H9 (cell line): Measurements from ENCODE around the gene ZFP36L1. TPM values are rescaled to one million over a fixed set of nuclear protein-coding genes. Genes with fewer than 3 reads are reported as not detected.

Experiments
- DNase-seq: peaks from one replicate; pipeline ENCODE4 v3.0.0-alpha.2; 2017
- H2AFZ ChIP-seq: one replicate; pipeline ENCODE4 v1.6.1; 2013; ENCODE audit warnings: mild to moderate bottlenecking, low read length, control low read depth, moderate library complexity
- H2AK5ac ChIP-seq: 2 replicates; pipeline ENCODE4 v1.6.1; 2013; ENCODE audit warnings: low read length, control low read depth, mixed read lengths; ENCODE audit not compliant: insufficient read length
- H2BK120ac ChIP-seq: one replicate; pipeline ENCODE4 v1.6.1; 2013; ENCODE audit warnings: low read depth, mild to moderate bottlenecking, low read length, control low read depth, inconsistent platforms; ENCODE audit not compliant: poor library complexity, severe bottlenecking
- H2BK12ac ChIP-seq: 2 replicates; pipeline ENCODE4 v1.6.1; 2013; ENCODE audit warnings: low read length, control low read depth, mixed read lengths, low read depth; ENCODE audit not compliant: insufficient read length
- H2BK15ac ChIP-seq: 2 replicates; pipeline ENCODE4 v1.6.1; 2013; ENCODE audit warnings: low read depth, low read length, control low read depth
- H2BK20ac ChIP-seq: one replicate; pipeline ENCODE4 v1.6.1; 2013; ENCODE audit warnings: low read depth, mild to moderate bottlenecking, low read length, control low read depth, inconsistent platforms; ENCODE audit not compliant: poor library complexity, severe bottlenecking
- H2BK5ac ChIP-seq: 2 replicates; pipeline ENCODE4 v1.6.1; 2013; ENCODE audit warnings: low read length, control low read depth, mixed read lengths; ENCODE audit not compliant: insufficient read length
- H3K14ac ChIP-seq: 2 replicates; pipeline ENCODE4 v1.6.1; 2013; ENCODE audit warnings: low read length, control low read depth; ENCODE audit not compliant: insufficient read depth
- H3K18ac ChIP-seq: 2 replicates; pipeline ENCODE4 v1.6.1; 2013; ENCODE audit warnings: low read depth, mild to moderate bottlenecking, mixed read lengths, low read length, control low read depth; ENCODE audit not compliant: insufficient read length
- H3K23ac ChIP-seq: 2 replicates; pipeline ENCODE4 v1.6.1; 2013; ENCODE audit warnings: low read length, control low read depth, mixed read lengths, low read depth; ENCODE audit not compliant: insufficient read length
- H3K23me2 ChIP-seq: 2 replicates; pipeline ENCODE4 v1.6.1; 2013; ENCODE audit warnings: low read depth, mild to moderate bottlenecking, mixed read lengths, low read length, control low read depth; ENCODE audit not compliant: insufficient read length, poor library complexity, severe bottlenecking
- H3K27ac ChIP-seq: 2 replicates; pipeline ENCODE4 v1.5.1; 2013; ENCODE audit warnings: low read length, control low read depth, mixed read lengths, low read depth; ENCODE audit not compliant: insufficient read length
- H3K27me3 ChIP-seq: 2 replicates; pipeline ENCODE4 v1.6.1; 2013; ENCODE audit warnings: low read length, control low read depth, inconsistent platforms; ENCODE audit not compliant: insufficient read depth
- H3K4ac ChIP-seq: 2 replicates; pipeline ENCODE4 v1.6.1; 2013; ENCODE audit warnings: low read depth, mild to moderate bottlenecking, control low read depth, inconsistent platforms, low read length, moderate library complexity
- H3K4me1 ChIP-seq: 2 replicates; pipeline ENCODE4 v1.6.1; 2013; ENCODE audit warnings: low read length, control low read depth, inconsistent platforms; ENCODE audit not compliant: insufficient read depth
- H3K4me2 ChIP-seq: 2 replicates; pipeline ENCODE4 v1.6.1; 2013; ENCODE audit warnings: low read length, control low read depth, mixed read lengths; ENCODE audit not compliant: insufficient read length, insufficient read depth
- H3K56ac ChIP-seq: 2 replicates; pipeline ENCODE4 v1.6.1; 2013; ENCODE audit warnings: low read depth, mild to moderate bottlenecking, mixed read lengths, low read length, control low read depth; ENCODE audit not compliant: insufficient read length
- H3K79me1 ChIP-seq: 2 replicates; pipeline ENCODE4 v1.6.1; 2013; ENCODE audit warnings: low read depth, mild to moderate bottlenecking, moderate library complexity, low read length, control low read depth, inconsistent platforms; ENCODE audit not compliant: insufficient read depth, poor library complexity, severe bottlenecking
- H3K79me2 ChIP-seq: 2 replicates; pipeline ENCODE4 v1.6.1; 2013; ENCODE audit warnings: low read length, control low read depth, inconsistent platforms; ENCODE audit not compliant: insufficient read depth
- H3K9ac ChIP-seq: 2 replicates; pipeline ENCODE4 v1.6.1; 2013; ENCODE audit warnings: low read length, control low read depth, mixed read lengths; ENCODE audit not compliant: insufficient read length; ENCODE audit errors: extremely low read depth
- H3K9me3 ChIP-seq: one replicate; pipeline ENCODE4 v1.6.1; 2013; ENCODE audit warnings: low read depth, low read length, inconsistent platforms; ENCODE audit not compliant: control insufficient read depth
- H3T11ph ChIP-seq: one replicate; pipeline ENCODE4 v1.6.1; 2013; ENCODE audit warnings: mild to moderate bottlenecking, low read length, control low read depth, inconsistent platforms
- H4K20me1 ChIP-seq: one replicate; pipeline ENCODE4 v1.6.1; 2013; ENCODE audit not compliant: control insufficient read depth, insufficient read length, insufficient read depth
- H4K5ac ChIP-seq: 2 replicates; pipeline ENCODE4 v1.6.1; 2013; ENCODE audit warnings: low read depth, mild to moderate bottlenecking, mixed read lengths, low read length, control low read depth; ENCODE audit not compliant: insufficient read length
- H4K8ac ChIP-seq: replicated peaks from 2 replicates; pipeline ENCODE4 v1.6.1; 2013; ENCODE audit warnings: low read length, control low read depth, mixed read lengths, low read depth; ENCODE audit not compliant: insufficient read length
- H4K91ac ChIP-seq: 2 replicates; pipeline ENCODE4 v1.6.1; 2013; ENCODE audit warnings: low read depth, mild to moderate bottlenecking, moderate library complexity, mixed read lengths, low read length, control low read depth; ENCODE audit not compliant: insufficient read length
- H3K27ac Mint-ChIP-seq, 3 experiments: 2 replicates in 2 of 3; 3 replicates in 1 of 3; pipeline ENCODE4 v1.8.0; 2020 to 2021; ENCODE audit warnings: mixed read lengths in 3 of 3, mild to moderate bottlenecking in 1 of 3, moderate library complexity in 1 of 3
- H3K27me3 Mint-ChIP-seq: 2 replicates; pipeline ENCODE4 v1.8.0; 2021; ENCODE audit warnings: low read depth, mild to moderate bottlenecking, moderate library complexity, mixed read lengths
- H3K36me3 Mint-ChIP-seq, 3 experiments: 2 replicates in 2 of 3; 3 replicates in 1 of 3; pipeline ENCODE4 v1.8.0; 2020 to 2021; ENCODE audit warnings: low read depth in 3 of 3, mixed read lengths in 3 of 3; ENCODE audit not compliant: insufficient read depth in 1 of 3
- H3K4me1 Mint-ChIP-seq, 2 experiments: 2 replicates each; pipeline ENCODE4 v1.8.0; 2020; ENCODE audit warnings: mixed read lengths in 2 of 2
- H3K4me3 Mint-ChIP-seq, 2 experiments: 2 replicates in 1 of 2; 3 replicates in 1 of 2; pipeline ENCODE4 v1.8.0; 2020 to 2021; ENCODE audit warnings: mild to moderate bottlenecking in 2 of 2, mixed read lengths in 2 of 2, moderate library complexity in 1 of 2
- H3K9me3 Mint-ChIP-seq, 2 experiments: 2 replicates in 1 of 2; 3 replicates in 1 of 2; pipeline ENCODE4 v1.8.0; 2020; ENCODE audit warnings: mild to moderate bottlenecking in 2 of 2, mixed read lengths in 2 of 2, moderate library complexity in 1 of 2
- WGBS: extraction: QIAGEN DNeasy Blood & Tissue Kit; methylation state at CpG from one replicate; pipeline ENCODE4 v1.1.7; 2013; ENCODE audit warnings: missing lambda C conversion rate, low lambda C conversion rate, mixed read lengths; ENCODE audit not compliant: insufficient read length; ENCODE audit errors: extremely low coverage; 5-methylcytosine and 5-hydroxymethylcytosine counted together
- total RNA-seq: library from RNA; stranded (reverse); gene quantifications from 2 replicates; pipeline ENCODE4 v1.2.1, GENCODE V29; 2021
- TF ChIP-seq, protein P1 (sequence below): fragments of 200-600 bp; sonication (generic); conservative IDR thresholded peaks from 3 replicates; pipeline ENCODE4 v1.8.0; 2021; ENCODE audit warnings: antibody characterized with exemption, mild to moderate bottlenecking

The ZFP36L1 gene
- total RNA-seq, 1 experiment from 2014 or later, result 109 TPM

DNA sequence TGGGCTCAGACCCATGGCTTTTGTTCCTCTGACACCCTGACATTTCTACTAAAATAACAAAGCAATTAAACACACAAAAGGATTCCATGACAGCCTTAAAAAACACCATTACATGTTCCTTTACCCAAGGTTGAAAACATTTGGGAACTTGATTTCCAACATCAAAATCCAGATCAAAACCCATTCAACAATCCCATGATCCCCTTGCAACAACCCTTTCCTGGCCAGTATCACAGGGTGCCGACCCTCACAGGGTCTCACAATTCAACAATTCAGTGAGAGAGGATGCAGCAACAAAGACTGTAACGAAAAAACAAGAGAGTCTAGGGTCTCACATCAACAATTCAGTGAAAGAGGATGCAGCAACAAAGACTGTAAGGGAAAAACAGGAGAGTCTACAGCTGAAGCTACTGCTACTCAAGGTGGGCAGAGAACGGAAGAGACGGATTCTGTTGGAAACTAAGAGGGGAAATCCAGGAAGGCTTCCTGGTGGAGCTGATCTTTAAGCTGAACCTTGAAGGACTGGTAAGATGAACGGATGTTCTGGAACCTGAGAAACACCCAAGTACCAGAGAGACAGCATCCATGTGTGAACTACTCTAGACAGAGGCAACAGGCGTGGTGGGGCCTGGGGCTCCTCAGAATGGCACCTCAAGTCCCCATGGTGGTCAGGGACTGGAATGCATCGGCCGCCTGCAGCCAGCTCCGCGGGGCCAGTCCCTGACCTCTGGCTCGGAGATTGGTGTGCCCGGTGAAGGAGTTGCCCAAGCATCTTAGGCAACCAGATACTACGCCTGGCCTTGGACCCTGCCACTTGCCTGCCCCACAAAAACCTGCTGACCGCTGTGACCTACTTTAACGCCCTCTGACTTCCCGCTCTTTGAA, 22.7 kb upstream of the ZFP36L1 start:
- Mint-ChIP-seq H3K27me3 (peaks cover 11% of the 10 kb centered on the region), H3K27ac (peak overlapping the region in 1 of 3 experiments; percentile 49; a peak in 3 of 7 replicates), H3K4me3 (peak overlapping the region; percentile 38 to 55; a peak in 4 of 5 replicates), H3K4me1 (peaks cover 64 to 66% of the 10 kb centered on the region in 2 experiments), H3K36me3 (0 out of 7 replicates have a peak, but pooled peaks cover 0 to 1% (median 0%) of the 10 kb centered on the region in 3 experiments), H3K9me3 (peaks cover 0 to 3% of the 10 kb centered on the region in 2 experiments; a peak in 1 of 5 replicates)
- no peak overlapping the region for H4K5ac ChIP-seq
- no peaks in the 10 kb centered on the region for H3K23me2 ChIP-seq
- H2BK120ac ChIP-seq, result no peak overlapping the region
- H4K91ac ChIP-seq, result no peak overlapping the region
- WGBS, result no CpG with 5 or more reads among the region's 16 CpGs
- H3K14ac ChIP-seq, result peak overlapping the region; percentile 96
- no peak overlapping the region for H3K27ac ChIP-seq
- no peak overlapping the region for H2BK20ac ChIP-seq
- H3K9ac ChIP-seq, result peak overlapping the region; percentile 15
- H3K9me3 ChIP-seq, result no peaks in the 10 kb centered on the region
- H3K27me3 ChIP-seq, result no peaks in the 10 kb centered on the region
- H3K56ac ChIP-seq, result no peak overlapping the region
- H4K20me1 ChIP-seq, result no peaks in the 10 kb centered on the region
- H3K4me2 ChIP-seq, result no peak overlapping the region
- no peak overlapping the region for H4K8ac ChIP-seq
- DNase-seq, result no peak
- H3K79me2 ChIP-seq, result no peaks in the 10 kb centered on the region
- TF ChIP-seq, protein P1, sequence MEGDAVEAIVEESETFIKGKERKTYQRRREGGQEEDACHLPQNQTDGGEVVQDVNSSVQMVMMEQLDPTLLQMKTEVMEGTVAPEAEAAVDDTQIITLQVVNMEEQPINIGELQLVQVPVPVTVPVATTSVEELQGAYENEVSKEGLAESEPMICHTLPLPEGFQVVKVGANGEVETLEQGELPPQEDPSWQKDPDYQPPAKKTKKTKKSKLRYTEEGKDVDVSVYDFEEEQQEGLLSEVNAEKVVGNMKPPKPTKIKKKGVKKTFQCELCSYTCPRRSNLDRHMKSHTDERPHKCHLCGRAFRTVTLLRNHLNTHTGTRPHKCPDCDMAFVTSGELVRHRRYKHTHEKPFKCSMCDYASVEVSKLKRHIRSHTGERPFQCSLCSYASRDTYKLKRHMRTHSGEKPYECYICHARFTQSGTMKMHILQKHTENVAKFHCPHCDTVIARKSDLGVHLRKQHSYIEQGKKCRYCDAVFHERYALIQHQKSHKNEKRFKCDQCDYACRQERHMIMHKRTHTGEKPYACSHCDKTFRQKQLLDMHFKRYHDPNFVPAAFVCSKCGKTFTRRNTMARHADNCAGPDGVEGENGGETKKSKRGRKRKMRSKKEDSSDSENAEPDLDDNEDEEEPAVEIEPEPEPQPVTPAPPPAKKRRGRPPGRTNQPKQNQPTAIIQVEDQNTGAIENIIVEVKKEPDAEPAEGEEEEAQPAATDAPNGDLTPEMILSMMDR, result no peak
- H3T11ph ChIP-seq, result no peak overlapping the region
- H3K4ac ChIP-seq, result no peak overlapping the region
- H2AK5ac ChIP-seq, result no peak overlapping the region
- no peak overlapping the region for H2AFZ ChIP-seq
- no peaks in the 10 kb centered on the region for H3K79me1 ChIP-seq
- peak overlapping the region; percentile 85 for H3K18ac ChIP-seq
- H2BK15ac ChIP-seq, result no peak overlapping the region
- H3K23ac ChIP-seq, result no peak overlapping the region
- peaks cover 17% of the 10 kb centered on the region for H3K4me1 ChIP-seq
- no peak overlapping the region for H2BK5ac ChIP-seq
- no peak overlapping the region for H2BK12ac ChIP-seq
